OCI-LY1 (cell line): Measurements from ENCODE around the gene CAPRIN1.

ENCODE experiments used
- EZH2 ChIP-seq: fragments of 200-600 bp; sonication (generic), shearing (Covaris generic); IDR thresholded peaks from 2 replicates; pipeline ENCODE4 v1.8.0; 2017; ENCODE audit warnings: borderline replicate concordance, mixed run types, mild to moderate bottlenecking, antibody characterized with exemption, low read length, moderate library complexity, mixed read lengths
- TF ChIP-seq, protein P1 (sequence below): fragments of 200-600 bp; sonication (generic), shearing (Covaris generic); IDR thresholded peaks from 2 replicates; pipeline ENCODE4 v1.5.1; 2017; ENCODE audit warnings: mild to moderate bottlenecking, antibody characterized with exemption, low read length, moderate library complexity, mixed read lengths

DNA sequence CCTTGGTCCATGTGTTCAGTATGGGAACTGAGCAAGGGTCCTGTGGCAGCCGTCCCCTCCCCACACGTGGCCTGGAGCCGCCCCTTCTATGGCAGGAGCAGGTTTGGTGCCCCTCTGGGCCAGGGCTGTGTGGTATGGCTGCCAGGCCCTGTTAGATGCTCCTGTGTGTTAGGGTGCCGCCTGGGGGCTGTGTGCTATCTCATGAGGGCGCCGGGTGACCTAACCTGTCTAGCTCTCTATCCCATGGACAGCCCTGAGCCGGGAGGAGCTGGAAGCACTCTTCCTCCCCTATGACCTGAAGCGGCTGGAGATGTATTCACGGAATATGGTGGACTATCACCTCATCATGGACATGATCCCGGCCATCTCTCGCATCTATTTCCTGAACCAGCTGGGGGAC is 88.6 kb downstream of the CAPRIN1 start:
- TF ChIP-seq, protein P1, sequence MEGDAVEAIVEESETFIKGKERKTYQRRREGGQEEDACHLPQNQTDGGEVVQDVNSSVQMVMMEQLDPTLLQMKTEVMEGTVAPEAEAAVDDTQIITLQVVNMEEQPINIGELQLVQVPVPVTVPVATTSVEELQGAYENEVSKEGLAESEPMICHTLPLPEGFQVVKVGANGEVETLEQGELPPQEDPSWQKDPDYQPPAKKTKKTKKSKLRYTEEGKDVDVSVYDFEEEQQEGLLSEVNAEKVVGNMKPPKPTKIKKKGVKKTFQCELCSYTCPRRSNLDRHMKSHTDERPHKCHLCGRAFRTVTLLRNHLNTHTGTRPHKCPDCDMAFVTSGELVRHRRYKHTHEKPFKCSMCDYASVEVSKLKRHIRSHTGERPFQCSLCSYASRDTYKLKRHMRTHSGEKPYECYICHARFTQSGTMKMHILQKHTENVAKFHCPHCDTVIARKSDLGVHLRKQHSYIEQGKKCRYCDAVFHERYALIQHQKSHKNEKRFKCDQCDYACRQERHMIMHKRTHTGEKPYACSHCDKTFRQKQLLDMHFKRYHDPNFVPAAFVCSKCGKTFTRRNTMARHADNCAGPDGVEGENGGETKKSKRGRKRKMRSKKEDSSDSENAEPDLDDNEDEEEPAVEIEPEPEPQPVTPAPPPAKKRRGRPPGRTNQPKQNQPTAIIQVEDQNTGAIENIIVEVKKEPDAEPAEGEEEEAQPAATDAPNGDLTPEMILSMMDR, result no peak
- TF ChIP-seq EZH2, result no peak
